Retina (tissue), 1 donor: Measurements from ENCODE around the gene ARHGEF9.

ENCODE experiments used
- DNase-seq: peaks from one replicate; pipeline ENCODE4 v3.0.0-alpha.2; 2016

Gene ARHGEF9

GRCh38 chrX:63744850-63745394 lies 40.1 kb downstream of the ARHGEF9 start:
- peak; percentile 47 for DNase-seq

- DNase-seq, result no peak
Measured at GRCh38 chrX:63743596-63743995, 41.4 kb downstream of the ARHGEF9 start.

- no peak for DNase-seq
Measured at GRCh38 chrX:63740382-63740781, 44.6 kb downstream of the ARHGEF9 start.

- no peak for DNase-seq
Measured at GRCh38 chrX:63739885-63740284, 45.1 kb downstream of the ARHGEF9 start.

- DNase-seq, result no peak
Measured at GRCh38 chrX:63738696-63739095, 46.3 kb downstream of the ARHGEF9 start.

GRCh38 chrX:63737131-63737921 lies 47.7 kb downstream of the ARHGEF9 start:
- no peak for DNase-seq

GRCh38 chrX:63735882-63736281 lies 49.1 kb downstream of the ARHGEF9 start:
- no peak for DNase-seq

- no peak for DNase-seq
Measured at GRCh38 chrX:63720293-63720692, 64.7 kb downstream of the ARHGEF9 start.

GRCh38 chrX:63719633-63720032 lies 65.4 kb downstream of the ARHGEF9 start:
- DNase-seq, result no peak

GRCh38 chrX:63718010-63718694 lies 66.9 kb downstream of the ARHGEF9 start:
- DNase-seq, result no peak

GRCh38 chrX:63713526-63713925 lies 71.5 kb downstream of the ARHGEF9 start:
- DNase-seq, result no peak

GRCh38 chrX:63708801-63709200 lies 76.2 kb downstream of the ARHGEF9 start:
- no peak for DNase-seq

- no peak for DNase-seq
Measured at GRCh38 chrX:63702556-63702955, 82.5 kb downstream of the ARHGEF9 start.

GRCh38 chrX:63686878-63687714 lies 97.9 kb downstream of the ARHGEF9 start:
- DNase-seq, result peak; percentile 6

GRCh38 chrX:63680423-63680822 lies 104.6 kb downstream of the ARHGEF9 start:
- no peak for DNase-seq

- DNase-seq, result no peak
Measured at GRCh38 chrX:63679432-63679831, 105.6 kb downstream of the ARHGEF9 start.

GRCh38 chrX:63675716-63676115 lies 109.3 kb downstream of the ARHGEF9 start:
- DNase-seq, result no peak

GRCh38 chrX:63673896-63674295 lies 111.1 kb downstream of the ARHGEF9 start:
- DNase-seq, result no peak

- no peak for DNase-seq
Measured at GRCh38 chrX:63664741-63665140, 120.3 kb downstream of the ARHGEF9 start.

GRCh38 chrX:63664083-63664482 lies 120.9 kb downstream of the ARHGEF9 start:
- DNase-seq, result no peak

- DNase-seq, result no peak
Measured at GRCh38 chrX:63661676-63662075, 123.3 kb downstream of the ARHGEF9 start.

- no peak for DNase-seq
Measured at GRCh38 chrX:63658920-63659319, 126.1 kb downstream of the ARHGEF9 start.

- no peak for DNase-seq
Measured at GRCh38 chrX:63657821-63658220, 127.2 kb downstream of the ARHGEF9 start.
